Keratinocyte (primary cell): ENCODE measurements around the gene MYCBP2.

Source experiments
- EZH2 ChIP-seq: IDR thresholded peaks from one replicate; pipeline ENCODE4 v1.6.1; 2012; ENCODE audit warnings: inconsistent platforms, mild to moderate bottlenecking, low read length, moderate library complexity
- TF ChIP-seq, protein P1 (sequence below), 3 experiments: IDR thresholded peaks in 1 of 3; conservative IDR thresholded peaks in 1 of 3; optimal IDR thresholded peaks in 1 of 3; 2 replicates in 2 of 3; 3 replicates in 1 of 3; pipeline versions ENCODE3 to v1.5.1; 2011; ENCODE audit warnings: low read length in 3 of 3, mild to moderate bottlenecking in 3 of 3, moderate library complexity in 2 of 3, control low read depth in 1 of 3, inconsistent platforms in 1 of 3; ENCODE audit not compliant: insufficient read depth in 2 of 3; ENCODE audit errors: extremely low read depth in 1 of 3

DNA sequence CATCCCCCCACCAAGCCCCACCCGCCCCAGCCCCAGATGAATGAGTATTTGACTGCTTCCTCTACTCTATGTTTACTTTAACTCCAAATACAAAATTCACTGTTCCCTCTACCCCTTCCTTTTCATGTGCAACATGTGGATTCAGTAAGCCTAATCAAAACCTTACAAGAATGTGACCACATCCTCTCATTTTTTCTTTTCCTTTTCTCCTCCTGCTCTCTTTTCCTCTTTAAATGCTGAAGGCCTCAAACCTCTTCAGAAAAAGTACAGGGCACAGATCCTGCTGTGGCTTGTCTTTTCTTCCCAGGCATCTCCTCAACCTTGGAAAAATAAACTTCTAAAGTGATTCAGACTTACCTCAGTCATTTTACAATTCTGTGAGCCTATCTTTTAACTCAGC, 119.0 kb downstream of the MYCBP2 start:
- TF ChIP-seq, protein P1, sequence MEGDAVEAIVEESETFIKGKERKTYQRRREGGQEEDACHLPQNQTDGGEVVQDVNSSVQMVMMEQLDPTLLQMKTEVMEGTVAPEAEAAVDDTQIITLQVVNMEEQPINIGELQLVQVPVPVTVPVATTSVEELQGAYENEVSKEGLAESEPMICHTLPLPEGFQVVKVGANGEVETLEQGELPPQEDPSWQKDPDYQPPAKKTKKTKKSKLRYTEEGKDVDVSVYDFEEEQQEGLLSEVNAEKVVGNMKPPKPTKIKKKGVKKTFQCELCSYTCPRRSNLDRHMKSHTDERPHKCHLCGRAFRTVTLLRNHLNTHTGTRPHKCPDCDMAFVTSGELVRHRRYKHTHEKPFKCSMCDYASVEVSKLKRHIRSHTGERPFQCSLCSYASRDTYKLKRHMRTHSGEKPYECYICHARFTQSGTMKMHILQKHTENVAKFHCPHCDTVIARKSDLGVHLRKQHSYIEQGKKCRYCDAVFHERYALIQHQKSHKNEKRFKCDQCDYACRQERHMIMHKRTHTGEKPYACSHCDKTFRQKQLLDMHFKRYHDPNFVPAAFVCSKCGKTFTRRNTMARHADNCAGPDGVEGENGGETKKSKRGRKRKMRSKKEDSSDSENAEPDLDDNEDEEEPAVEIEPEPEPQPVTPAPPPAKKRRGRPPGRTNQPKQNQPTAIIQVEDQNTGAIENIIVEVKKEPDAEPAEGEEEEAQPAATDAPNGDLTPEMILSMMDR (optimal IDR thresholded peaks at IDR 0.05 in 1 of 3, IDR thresholded peaks at IDR 0.05 in 1 of 3, conservative IDR thresholded peaks at IDR 0.05 in 1 of 3; ENCODE audit: extremely low read depth in 1 of 3, insufficient read depth in 2 of 3, low read length in 3 of 3) = no peak
- no peak for TF ChIP-seq EZH2
